ENCODE data around the gene IRGQ.

DNA sequence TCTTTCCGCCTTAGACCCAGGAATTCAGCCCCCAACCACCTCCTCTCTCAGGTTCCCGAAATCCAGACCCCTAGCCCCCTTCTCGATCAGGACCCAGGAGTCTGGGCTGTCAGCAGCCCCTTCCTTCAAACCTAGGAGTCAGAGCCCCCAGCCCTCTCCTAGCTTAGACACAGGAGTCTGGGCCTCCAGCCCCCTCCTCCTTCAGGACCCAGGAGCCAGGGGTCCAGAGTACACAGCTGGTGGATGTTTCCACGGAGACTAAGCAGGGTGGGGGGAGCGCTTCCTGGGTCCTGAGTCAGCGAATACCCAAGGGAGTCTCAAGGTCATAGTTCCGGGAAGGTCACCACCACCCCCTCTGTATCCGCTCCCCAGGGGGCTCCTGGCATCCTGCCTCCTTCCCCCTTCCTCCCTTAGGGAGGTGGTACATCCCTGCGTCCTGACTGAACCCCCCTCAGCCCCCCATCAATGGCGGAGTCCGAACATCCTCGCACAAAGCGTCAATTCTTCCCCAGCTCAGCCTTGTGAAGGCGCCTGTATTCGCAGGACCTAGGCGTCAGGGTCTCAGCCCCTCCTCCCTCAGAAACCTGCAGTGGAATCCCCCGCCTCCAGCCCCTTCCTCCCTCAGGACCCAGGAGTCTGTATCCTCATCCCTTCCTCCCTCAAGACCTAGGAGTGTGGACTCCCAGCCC, 39.1 kb upstream of the IRGQ start:
- TF ChIP-seq POLR2A (IDR thresholded peaks at IDR 0.05; ENCODE audit: low read depth, low read length) = no peak
- TF ChIP-seq POLR2AphosphoS5 (IDR thresholded peaks at IDR 0.05; ENCODE audit: low read depth, low read length) = no peak
- TF ChIP-seq TAF1 (IDR thresholded peaks at IDR 0.05; ENCODE audit: low read depth, low read length) = no peak
- TF ChIP-seq SPI1 (IDR thresholded peaks at IDR 0.05; ENCODE audit: low read depth, low read length) = no peak

Data from GM12891 (cell line).